ENCODE data around the gene SERPINA6.
"Not testable (repeated sequence)": the region's sequence is repeated elsewhere in the genome, so short reads cannot be mapped to it uniquely, and the experiment has no call there.

The SERPINA6 gene

DNA sequence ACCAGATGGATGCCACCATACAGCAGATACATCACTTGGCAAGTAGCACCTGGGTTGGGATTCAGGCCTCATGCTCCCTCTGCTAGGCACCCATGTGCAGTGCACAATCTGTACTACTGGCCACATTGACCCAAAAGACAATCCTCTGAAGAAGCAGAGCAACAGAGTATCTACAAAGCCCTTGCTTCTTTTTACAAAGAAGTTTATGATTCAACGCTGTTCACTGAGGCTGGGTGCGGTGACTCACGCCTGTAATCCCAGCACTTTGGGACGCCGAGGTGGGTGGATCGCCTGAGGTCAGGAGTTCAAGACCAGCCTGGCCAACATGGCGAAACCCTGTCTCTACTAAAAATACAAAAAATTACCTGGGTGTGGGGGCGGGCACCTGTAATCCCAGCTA is 31.1 kb upstream of the SERPINA6 start:
- DNase-seq = not testable (repeated sequence)

DNA sequence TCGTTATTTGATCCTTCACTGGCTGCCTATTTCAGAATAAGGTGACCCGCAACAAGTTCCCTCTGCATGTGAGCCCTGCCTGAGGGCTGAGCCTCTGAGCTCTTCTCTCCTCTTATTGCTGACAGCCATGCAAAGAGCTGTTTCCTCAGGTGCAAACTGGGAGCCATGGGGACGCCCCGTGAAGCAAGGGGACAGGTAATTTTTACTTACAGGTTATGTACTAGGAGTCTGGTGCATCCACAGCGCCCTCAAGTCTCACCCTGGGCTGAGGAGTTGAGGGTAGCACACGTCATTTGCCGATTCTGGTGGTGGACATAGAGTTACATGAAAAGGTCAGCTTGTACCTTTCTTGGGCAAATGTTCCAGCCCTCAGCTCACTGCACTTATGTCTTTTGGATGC is 26.1 kb upstream of the SERPINA6 start:
- DNase-seq = no peak

DNA sequence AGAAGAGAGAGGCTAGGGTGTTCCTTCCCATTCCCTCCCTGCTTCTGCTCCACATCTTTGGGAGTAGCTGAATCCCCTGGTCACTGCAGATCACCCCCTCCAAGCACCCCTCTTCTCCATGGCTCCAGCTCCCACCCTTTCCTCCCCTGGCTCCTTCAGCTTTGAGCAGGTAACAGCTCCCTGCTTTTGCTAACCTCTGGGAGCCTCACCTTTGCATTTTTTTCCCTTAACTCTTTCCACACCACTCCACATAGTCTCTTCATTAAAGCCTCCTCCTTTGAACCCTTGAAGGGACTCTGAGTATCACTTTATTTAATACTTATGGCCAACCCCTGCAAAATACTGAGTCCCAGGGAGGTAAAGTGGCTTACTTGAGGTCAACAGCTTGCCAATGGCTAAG is 25.7 kb upstream of the SERPINA6 start:
- DNase-seq = no peak

DNA sequence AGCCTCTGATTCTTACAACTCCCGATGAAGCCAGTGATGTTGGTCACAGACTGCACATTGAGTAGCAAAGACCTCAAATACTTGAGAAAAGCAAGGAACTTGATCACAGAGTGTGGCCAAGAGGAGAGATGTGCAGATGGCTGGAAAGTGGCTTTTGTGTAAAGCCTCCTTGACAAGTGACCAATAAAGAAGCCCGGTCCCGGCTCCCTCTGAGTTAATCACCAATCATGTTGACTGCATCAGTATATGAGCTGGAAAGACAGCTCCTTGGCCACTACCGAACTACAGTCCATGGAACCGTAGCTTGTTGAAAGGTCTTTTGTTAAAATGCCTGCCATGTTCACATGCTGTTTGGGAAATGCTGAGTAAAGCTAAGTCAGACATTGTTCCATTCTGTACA is 23.7 kb upstream of the SERPINA6 start:
- DNase-seq = no peak

DNA sequence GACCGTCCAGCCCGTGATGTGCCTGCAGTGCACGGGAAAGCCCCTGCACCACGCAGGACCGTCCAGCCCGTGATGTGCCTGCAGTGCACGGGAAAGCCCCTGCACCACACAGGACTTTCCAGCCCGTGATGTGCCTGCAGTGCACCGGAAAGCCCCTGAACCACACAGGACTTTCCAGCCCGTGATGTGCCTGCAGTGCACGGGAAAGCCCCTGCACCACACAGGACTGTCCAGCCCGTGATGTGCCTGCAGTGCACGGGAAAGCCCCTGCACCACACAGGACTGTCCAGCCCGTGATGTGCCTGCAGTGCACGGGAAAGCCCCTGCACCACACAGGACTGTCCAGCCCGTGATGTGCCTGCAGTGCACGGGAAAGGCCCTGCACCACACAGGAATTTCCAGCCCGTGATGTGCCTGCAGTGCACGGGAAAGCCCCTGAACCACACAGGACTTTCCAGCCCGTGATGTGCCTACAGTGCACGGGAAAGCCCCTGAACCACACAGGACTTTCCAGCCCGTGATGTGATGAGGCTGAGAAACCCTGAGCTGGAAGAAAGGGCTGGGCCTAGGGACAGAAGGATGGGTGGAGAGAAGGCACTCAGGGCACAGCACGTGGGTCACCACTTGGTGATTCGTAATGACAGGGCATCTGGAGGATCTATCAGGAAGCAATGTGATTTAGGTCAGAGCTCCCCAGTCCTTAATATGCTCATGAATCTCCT is 23.1 kb upstream of the SERPINA6 start:
- DNase-seq = not testable (repeated sequence)

DNA sequence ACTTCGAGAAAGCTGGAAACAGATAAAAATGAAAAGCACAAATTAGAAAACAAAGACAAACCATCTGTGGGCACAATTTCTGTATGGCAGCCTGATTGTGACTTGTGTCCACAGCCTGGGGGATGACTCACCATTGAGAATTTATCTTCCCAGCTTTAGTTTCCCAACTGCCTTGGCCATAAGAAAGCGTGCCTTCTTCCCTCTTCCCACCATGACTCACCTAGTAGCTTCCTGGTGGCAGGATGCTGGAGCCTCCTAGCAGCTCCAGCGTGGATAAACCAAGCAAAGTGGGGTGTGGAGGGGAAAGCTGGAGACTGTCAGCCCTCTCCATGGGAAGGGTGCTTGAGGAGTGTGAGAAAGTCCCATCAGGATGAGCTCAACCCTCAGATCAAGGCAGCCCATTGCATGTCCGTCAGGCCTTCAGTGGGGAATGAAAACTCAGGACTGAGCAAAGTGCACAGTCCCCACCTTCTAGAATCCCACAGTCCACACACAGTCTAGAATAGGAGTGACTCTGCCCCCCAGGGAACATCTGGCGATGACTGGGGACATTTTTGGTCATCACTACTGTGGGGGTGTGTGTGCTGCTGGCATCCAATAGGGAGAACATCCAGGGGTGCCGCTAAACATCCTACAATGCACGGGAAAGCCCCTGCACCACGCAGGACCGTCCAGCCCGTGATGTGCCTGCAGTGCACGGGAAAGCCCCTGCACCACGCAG is 22.4 kb upstream of the SERPINA6 start:
- DNase-seq = no peak

DNA sequence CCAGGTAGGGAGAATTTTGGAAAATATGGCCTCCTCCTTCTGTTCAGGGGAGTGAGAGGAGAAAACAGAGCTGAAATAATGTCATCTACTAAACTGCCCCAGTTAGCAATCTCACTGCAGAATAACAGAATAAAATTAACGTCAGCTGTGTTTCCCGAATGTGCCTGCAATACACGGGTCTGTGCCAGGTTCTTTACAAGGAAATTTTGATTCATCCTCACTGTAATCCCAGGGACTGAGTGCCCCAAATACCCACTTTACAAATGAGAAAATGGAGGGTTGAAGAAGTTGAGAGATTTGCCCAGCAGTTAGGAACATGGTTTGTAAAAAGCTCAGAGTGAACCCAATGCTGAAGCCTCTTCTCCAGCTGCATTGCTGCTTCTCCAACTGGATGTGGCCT is 21.3 kb upstream of the SERPINA6 start:
- DNase-seq = no peak

DNA sequence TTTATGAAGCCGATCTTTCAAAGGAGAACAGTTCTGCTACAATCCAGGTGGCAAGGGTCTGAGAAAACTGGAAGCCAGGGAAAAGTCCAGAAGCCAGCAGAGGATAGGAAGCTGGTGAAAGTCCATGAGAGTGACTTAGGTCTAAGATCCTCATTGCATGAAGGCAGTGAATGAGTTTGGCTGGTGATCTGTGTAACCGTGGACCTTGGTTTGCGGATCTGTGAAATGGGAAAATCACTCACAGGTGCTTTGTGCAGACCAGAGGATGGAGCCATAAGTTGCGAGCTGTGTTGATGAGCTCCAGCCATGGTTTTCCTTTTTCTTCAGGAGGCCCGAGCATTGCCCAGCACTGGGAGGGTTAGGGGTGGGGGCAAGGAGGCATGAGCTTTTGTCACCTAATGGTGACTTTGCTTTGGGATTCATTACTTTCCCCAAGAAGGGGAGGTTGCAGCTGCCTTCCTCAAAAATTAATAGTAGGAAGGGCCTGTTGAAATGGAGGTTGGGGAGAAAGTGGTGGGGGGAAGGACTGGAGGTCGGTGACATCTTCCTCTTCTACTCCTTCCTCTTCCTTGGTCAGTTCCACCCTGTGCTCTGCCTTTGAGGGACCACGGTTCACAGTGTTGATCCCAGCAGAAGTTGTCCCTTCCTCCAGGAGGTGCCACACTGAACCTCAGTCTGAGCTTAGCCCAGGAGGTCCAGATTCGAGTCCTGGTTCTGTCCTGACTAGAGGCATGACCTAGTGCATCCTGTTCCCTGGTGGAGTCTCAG is 20.3 kb upstream of the SERPINA6 start:
- no peak for DNase-seq

DNA sequence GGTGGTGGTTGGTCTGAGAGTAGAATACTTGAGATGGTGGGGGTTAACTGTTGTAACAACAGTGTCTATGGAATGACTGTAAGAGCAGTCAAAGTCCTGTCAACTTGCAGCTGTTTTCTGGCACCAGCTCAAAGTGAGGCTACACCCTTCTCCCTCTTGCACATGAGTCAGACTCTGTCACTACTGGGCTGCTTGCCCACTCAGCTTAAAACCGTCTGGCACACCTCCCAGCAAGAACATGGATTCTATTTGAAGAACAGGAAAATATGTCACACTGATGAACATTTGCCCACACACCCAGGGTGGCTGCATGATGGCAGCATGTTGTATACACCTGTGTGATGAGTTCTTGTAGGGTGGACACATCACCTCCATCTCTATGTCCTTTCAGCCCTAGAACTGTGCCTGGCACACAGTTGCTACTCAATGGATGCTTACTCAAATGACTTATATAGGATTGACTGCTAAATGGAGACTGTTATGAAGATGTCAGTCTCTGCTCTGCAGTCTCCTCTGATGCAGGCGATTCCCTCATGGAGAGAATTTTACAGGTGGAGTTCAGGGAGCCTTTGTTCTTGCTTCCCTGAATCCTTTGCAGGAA is 19.3 kb upstream of the SERPINA6 start:
- peak; percentile 85 to 89 for DNase-seq

DNA sequence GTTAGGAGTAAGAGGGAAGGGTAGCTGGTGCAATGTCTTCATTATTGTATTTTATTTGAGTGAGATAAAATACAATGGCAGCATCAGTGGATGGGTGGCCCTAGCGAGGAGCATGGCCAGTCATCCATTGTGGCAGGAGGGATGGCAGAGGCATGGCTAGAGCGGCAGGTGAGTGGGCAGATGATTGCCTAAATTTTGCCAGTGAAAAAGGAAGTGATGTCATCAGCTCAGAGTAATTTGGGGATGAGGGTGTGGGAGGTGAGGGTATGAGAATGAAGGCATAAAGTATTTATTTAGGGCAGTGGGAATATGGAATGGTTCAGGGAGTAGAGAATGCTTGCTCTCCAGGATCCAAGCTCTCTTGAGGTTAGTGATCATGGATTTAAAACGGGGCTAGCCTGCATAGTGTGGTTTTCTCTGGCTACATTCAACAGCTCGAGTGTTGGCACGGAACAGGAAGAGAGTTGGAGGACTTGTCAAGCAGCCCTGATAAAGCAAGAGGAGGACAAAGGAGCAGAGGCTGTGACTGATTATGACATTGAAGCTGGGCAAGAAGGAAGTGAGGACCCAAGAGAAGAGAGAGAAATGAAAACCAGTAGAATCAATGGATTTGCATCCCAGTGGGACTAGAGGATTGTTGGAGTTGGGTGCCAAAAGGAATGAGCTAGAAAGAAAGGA is 18.7 kb upstream of the SERPINA6 start:
- no peak for DNase-seq

DNA sequence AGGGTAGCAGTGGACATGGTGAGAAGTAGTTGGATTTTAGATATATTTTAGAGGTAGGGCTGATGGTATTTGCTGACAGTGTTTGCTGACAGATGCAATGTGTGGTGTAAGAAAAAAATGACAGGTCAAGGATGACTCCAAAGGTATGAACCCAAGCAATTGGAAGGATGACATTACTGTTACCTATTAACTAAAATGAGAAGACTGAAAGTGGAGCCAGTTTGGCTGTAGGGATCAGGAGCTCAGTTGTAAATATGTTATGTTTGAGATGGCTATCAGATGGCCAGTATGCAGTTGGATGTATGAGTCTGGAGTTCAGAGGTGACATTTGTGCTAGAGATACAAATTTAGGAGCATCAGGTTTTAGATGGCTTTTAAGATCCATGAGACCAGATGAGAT is 17.4 kb upstream of the SERPINA6 start:
- DNase-seq = no peak

DNA sequence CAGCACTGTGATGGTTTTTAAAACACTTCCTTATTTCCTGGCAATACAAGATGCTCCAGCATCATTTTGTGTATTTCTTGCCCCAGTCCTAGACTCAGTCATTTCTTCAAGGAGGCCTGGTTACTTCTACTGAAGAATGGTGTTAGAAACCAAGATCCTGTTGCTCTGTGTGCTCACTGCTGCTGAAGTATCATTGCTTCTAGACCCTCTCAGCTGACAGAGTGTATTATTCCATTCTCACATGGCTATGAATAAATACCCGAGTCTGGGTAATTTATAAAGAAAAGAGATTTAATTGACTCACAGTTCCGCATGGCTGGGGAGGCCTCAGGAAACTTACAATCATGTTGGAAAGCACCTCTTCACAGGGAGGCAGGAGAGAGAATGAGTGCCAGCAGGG is 14.9 kb upstream of the SERPINA6 start:
- no peak for DNase-seq

DNA sequence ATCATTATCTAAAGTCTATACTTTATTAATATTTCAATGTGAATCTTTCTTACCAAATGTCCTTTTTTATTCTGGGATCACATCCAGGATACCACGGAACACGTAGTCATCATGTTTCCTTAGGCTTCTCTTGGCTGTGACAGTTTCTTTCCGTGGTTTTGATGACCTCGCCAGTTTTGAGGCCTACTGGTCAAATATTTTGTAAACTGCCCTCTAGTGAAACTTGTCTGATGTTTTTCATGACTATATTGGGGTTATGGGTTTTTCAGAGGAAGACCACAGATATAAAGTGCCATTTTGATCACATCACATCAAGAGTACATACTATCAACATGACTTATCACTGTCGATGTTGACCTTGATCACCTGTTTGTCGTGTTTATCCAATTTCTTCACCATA is 14.1 kb upstream of the SERPINA6 start:
- no peak for DNase-seq

DNA sequence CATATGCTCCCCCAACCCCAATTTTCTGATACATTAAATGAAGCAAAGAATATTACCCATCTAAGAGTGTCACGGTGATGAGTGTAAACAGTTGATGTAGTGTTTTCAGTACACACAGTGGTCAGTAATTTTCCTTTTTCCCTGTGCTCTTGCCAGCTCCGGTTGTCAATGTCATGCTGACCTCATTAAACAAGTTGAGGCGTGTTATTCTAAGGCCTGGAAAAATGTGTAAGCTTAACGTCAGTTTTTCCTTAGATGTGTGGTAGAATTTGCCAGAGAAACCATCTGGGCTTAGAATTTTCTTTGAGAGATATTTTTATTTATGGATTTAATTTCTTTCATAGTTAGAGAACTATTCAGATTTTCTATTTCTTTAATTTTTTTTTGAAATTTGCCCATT is 11.7 kb upstream of the SERPINA6 start:
- DNase-seq = no peak

DNA sequence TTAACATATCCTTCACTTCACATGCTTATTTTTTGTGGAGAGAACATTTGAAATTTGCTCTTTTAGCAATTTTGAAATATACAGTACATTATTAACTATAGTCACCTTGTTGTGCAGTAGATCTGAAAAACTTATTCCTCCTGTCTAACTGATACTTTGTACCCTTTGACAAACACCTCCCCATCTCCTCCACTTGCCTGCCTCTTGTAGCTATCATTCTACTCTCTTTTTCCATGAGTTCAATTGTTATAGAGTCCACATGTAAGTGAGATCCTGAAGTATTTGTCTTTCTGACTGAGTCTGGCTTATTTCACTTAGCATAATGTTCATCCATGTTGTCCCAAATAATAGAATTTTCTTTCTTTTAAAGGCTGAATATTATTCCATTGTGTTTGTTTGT is 9.5 kb upstream of the SERPINA6 start:
- DNase-seq = no peak

DNA sequence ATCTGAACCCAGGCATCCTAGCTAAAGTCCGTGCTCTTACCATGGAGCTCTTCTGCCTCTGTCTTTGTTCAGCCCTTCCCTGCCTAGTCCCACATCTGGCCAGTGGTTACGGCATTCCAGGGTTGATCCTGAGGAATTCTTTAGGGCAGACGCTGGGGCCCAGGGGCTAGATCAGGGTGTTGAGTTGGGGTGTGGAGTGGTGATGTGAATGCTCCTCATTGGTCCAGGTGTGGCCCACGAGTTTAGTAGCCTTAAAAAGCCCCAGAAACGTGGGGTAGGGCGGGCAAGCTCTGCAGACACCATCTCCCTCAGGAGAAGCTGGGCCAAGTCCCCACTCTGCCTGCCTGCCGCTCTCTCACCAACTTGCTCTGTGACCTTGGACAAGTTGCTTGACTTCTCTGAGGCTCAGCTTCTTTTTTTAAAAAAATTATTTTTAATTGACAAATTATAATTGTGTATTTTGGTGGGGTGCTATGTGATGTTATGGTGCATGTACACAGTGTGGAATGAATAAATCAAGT is 9.0 kb upstream of the SERPINA6 start:
- no peak for DNase-seq

DNA sequence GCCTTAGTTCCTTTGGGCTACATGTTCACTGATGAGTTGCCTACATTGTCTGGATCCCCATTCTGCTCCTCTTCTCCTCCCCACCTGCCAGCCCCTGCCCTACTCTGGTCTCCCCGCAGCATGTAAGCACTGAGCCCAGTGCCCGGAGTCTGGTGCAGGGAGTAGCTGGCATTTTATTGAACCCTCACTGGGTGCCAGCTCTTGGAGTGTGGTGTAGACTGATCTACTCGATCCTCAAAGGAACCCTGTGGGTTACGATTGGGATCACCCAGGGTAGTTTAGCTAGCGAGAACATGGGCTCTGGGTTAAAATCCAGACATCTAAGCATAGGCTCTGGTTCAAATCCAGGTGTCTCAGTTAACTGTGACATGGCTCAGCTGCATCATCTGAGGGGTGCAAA is 8.3 kb upstream of the SERPINA6 start:
- DNase-seq = no peak

DNA sequence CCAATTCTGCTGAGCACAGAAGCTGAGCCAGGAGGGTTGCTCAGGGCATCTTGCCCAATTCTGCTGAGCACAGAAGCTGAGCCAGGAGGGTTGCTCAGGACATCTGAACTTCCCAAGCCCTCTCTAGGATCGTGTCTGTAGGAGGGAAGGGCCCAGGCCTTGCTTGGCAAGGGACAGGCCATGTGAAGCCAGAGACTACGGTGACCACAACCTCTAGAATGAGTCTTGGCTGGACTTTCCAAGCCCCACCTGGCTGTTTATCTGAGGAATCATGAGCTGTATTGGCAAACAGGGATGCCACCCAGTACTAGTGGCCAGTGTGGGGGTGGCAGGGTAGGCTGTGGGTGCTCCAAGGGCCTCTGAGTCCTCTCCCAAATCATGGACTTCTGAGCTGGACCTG is 7.7 kb upstream of the SERPINA6 start:
- DNase-seq = no peak

DNA sequence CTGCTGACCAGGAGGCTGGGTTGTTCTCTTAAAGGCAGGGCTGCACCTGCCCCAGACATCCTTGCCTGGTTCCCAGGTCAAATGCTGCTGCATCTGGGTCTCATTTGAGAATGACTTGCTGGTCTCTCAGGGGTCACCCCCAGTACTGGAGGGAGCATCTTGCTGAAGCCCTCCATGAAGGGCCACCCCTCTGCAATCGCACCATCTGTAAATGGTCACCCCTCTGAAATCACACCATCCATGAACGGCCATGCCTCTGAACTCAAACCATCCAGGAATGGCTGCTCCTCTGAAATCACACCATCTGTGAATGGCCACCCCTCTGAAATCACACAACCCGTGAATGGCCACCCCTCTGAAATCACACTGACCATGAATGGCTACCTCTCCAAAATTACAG is 7.3 kb upstream of the SERPINA6 start:
- no peak for DNase-seq

DNA sequence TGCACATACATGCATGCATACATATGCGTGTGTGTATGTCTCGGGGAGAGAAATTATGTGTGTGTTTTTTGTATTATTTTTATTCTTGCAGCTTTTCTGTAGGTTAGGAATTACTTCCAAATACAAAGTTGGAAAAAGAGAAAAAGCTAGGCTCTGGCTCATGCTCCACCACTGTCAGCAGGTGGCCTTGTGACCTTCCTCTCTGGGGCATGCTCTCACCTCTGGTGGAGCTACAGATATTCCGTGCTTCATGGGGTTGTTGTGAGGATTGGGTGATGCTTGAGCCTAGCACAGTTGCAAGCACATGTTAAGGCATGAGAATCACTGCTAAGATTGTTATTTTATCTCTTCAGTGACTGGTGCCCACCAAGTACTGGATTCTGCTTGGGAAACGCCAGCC is 6.7 kb upstream of the SERPINA6 start:
- DNase-seq = no peak

DNA sequence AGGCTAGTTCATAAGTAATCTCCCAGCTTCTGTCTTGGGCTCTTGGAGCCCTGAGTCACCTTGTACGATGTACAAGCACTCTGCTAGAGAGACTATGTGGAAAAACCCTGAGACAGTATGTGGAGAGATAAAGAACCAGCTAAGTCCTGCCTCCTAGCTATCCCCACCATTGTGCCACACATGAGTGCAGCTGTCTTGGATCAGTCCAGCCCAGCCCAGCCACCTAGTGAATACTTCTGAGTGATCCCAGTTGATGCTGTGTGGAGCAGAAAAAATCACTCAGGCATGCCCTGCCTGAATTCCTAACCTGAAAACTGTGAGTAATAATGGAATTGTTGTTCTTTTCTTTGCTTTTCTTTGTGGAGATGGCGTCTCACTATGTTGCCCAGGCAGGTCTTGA is 5.1 kb upstream of the SERPINA6 start:
- no peak for DNase-seq

DNA sequence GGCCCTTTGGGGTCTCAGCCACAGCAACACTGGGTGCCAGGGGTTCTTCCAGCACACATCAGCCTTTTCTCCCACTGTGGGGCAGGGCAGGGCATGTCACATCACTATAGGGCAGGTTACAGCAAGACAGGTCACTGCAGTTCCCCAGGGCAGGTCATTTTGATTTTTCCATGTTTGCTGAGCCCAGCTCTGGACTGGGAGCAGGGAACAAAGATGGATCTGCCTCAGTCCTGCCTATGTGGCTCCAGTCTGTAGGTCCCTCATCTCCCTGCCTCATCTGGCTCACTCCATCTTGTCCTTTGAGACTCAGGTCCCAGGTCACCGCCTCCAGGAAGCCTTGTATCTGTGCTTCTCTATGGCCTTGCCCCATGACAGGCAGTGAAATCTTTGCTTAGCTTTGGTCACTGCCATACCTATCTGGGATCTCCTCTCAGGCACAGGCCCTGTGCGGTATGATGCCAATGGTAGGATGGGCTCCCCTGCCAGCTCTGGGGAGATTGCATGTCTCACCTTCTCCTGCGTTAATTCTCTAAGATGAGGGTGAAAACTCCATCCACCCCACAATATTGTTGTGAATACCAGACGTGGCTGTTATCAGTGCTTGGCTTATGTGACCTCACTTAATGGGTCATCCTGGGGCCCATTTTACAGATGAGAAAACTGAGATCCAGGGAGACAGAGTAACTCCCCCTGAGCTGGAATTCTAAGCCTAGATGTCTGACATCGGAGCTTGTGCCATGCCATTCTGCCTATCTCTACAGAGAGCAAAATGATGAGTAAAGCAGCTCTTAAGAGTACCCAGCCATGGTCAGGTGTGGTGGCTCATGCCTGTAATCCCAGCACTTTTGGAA is 1.5 kb downstream of the SERPINA6 start:
- DNase-seq = no peak
